Embryonic facial prominence (tissue), 1 donor: ENCODE data around the gene MAMLD1.
"Not testable (repeated sequence)": the region's sequence is repeated elsewhere in the genome, so short reads cannot be mapped to it uniquely, and the experiment has no call there.

ENCODE experiments used
- DNase-seq: peaks from one replicate; pipeline ENCODE4 v3.0.0-alpha.2; 2016; ENCODE audit errors: extremely low spot score

MAMLD1 gene, protein sequence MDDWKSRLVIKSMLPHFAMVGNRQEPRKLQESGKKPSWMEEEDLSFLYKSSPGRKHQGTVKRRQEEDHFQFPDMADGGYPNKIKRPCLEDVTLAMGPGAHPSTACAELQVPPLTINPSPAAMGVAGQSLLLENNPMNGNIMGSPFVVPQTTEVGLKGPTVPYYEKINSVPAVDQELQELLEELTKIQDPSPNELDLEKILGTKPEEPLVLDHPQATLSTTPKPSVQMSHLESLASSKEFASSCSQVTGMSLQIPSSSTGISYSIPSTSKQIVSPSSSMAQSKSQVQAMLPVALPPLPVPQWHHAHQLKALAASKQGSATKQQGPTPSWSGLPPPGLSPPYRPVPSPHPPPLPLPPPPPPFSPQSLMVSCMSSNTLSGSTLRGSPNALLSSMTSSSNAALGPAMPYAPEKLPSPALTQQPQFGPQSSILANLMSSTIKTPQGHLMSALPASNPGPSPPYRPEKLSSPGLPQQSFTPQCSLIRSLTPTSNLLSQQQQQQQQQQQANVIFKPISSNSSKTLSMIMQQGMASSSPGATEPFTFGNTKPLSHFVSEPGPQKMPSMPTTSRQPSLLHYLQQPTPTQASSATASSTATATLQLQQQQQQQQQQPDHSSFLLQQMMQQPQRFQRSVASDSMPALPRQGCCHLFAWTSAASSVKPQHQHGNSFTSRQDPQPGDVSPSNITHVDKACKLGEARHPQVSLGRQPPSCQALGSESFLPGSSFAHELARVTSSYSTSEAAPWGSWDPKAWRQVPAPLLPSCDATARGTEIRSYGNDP

DNA sequence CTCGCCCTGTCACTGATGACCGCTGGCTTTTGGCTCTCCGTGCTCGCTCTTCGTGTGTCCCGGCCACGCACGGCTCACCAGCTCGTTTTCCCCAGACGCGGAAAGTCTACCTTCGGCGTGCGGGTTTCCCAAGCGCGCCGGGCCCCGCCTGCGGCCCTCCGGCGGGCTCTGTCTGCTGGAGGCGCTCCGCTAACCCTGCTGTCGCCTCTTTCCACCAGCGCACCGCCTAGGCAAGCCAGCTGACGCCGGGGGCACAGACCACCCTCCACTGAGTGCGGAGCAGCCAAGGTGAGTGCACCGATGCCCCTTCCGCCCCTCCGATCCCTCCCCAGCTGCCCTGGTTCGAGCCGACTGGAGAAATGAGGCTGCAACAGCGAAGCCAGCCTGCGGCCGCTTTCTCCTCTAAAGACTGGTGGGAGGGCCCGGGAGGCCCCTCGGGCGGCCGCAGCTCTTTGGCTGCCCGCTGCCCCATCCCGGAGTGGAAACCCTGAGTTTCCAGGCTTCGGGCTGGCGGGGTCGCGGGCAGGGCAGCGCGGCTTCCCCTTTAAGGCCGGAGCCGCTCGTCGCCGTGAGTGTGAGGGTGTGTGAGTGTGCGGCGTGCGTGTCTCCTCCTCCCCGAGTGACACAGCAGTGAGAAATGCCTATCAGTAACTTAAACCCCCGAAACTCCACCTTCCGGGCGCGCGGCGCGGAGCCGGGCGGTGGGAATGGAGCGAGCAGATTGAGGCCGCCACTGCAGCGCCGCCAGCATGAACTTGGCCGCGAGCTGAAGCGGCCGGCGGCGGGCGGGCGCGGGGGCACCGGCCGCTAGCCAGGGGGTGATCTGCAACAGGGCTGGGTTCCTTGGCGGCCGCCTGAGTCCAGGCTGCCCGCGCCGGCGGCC is at the start of gene MAMLD1:
Gene MAMLD1, plus strand, starts transcription at position 719 of the 883 bp plus-strand sequence. CDS start 82,200 bp downstream, outside the sequence.
- no peak for DNase-seq

DNA sequence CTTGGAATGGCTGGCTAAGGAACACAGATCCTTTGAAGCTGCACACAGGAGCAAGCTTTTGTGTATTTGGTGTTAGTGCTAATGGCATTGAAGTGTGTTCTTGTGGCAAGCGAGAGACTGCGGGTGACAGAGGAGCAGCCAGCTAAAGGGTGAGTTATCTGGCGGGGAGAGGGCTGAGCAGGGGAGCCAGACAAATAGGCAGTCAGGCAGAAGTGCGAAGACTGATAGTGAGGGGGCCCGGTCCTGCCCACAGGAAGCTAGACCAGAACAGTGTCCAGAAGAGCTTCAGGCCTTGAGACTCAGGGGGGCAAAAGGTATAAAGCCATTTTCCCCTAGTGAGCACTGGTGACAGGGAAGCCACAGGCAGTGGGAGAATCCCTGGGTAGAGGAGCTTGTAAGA is 49.6 kb upstream of the MAMLD1 start:
- DNase-seq = no peak

DNA sequence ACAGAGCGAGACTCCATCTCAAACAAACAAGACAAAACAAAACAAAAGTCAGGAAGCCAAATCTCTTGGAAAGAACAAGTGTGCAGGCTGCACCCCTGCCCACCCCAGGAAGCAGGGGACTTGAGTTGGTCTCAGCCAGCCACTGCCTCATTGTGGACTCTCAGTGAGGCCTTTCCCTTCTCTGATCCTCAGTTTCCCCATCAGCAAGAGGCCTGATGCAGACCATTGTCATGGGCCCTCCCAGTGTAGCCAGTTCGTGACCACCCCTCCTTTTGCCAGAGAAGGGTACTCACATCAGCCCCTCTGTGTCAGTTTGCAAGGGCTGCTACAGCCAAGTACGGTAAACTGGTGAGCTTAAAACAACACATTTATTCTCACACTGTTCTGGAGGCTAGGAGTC is 48.9 kb upstream of the MAMLD1 start:
- DNase-seq = no peak

DNA sequence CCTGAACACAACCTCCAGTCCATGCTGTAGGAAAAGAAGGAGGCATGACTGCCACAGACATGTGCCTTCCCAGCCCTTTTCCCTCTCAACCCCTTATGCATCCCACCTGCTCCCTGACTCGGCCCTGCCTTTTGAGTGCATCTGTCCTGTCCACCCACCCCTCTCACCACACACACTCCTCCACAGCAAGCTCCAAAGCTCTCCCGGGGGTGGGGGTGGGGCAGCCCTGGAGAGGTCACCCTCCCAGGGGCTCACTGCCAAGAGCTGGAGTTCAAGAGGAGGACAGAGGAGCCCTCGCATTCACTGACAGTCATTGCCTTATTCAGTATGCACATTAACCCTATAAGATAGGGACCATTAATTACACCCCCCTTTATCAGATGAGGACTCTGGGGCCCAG is 46.6 kb upstream of the MAMLD1 start:
- no peak for DNase-seq

DNA sequence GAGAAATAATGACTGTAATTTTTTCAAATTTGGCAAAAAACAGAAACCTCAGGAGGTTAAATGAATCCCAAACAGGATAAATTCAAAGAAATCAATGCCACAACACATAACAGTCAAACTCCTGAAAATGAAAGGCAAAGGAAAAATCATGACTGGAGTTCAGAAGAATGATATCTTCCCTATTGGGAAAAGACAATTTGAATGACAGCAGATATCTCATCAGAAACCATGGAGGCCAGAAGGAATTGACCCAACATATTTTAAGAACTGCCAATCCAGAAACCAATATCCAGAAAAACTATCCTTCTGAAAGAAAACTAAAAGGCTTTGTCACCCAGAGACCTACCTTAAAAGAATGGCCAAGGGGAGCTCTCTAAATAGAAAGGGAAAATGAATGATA is 40.1 kb upstream of the MAMLD1 start:
- DNase-seq = no peak

DNA sequence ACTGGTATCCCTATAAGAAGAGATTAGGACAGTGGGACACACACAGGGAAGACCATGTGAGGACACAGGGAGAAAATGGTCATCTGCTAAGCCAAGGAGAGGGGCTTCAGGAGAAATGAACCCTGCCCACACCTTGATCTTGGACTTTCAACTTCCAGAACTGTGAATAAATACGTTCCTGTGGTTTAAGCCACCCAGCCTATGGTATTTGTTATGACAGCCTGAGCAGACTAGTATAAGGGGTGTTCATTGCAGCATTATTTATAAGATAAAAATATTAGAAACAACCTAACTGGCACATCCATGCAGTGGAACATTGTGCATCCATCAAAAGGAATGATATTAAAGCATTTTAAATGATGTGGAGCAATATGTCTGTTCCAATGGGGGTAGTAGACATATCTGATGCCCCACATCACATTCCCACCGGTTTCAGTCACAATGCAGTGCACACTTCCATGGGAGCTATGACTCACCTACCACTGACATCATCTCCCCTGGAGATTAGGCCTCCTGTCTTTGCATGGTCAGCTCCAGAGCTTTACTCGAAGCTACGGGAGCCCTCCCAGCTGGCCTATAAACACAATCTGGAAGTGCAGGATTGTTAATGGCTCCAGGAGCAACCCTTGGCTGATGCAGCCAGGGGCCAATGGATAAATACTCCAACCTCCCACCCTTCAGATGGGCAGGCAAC is 38.9 kb upstream of the MAMLD1 start:
- no peak for DNase-seq

DNA sequence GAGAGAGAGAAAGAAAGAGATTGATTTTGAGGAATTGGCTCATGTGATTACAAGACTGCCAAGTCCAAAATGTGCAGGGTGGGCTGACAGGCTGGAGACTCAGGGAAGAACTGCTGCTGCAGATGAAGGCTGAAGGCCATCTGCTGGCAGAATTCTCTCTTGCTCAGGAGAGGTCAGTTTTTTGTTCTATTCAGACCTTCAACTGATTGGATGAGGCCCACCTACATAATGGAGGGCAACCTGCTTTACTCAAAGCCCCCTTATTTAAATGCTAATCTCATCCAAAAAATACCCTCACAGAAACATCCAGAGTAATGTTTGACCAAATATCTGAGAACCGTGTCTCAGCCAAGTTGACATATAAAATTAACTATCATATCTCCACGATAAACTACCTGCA is 38.2 kb upstream of the MAMLD1 start:
- DNase-seq = no peak

DNA sequence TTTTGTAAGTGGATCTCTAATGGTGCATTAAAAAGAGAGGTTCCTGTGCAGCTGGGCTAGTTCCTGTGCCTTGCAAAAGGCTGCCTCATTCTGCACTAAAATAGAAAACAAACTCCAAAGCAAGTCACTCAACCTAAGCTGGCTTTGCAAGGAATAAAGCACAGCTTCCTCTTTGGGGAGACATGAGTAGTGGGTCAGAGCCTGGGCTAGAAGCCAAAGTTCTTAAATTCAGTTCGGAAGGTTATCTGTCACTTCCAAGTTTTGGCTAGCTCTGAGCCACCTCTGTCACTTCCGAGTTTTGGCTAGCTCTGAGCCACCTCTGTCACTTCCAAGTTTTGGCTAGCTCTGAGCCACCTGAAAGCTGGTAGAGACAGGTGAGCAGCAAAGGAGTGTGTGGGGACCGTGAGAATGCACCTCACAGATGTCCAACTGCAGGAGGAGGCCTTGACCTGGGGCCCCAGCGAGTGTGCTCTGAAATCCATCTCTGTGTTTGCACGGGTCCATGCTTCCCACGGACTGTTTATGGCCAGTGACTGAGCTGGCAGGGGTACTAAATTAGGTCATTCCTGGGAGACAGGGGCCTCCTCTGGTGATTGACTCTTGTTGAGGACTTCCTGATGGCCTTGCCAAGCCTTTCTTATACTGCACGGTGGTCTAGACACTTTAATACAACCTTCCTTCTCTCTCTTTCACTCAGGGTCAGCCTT is 36.4 kb upstream of the MAMLD1 start:
- no peak for DNase-seq

DNA sequence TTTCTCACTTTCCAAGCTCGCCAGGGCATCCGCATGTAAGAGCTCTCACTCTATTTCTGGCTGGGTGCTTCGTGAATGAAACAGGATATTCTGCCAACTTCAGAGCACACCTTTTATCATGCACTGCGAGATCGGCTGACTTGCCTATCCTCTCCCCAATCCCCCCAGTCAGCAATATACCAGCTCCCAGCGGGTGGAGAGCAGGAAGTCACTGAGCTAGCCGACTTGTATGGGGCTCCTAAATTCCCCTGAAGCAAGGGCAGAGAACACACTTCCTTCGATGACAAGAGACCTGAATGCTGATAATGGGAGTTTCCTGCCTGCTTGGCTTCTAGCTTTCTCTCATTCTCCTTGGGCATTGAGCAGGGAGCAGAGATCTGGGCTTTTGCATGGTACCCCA is 33.8 kb upstream of the MAMLD1 start:
- DNase-seq = no peak

DNA sequence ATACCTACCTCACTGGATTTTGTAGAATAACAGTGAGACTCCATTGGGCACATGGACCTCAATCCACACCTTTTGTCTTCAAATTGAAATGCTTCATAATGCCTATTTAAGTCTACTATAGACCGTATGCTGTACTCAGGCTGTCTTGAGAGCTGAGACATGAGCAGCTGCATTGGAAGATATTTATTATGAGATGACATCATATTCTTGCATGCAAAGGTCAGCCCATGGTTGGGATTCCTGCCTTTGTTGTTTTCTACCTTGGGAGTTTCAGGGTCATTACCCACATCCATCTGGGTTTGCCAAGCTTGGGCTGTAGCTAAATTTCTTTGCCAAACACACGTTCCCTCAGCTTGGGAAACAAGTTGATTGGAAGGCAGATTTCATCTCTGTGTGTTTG is 33.2 kb upstream of the MAMLD1 start:
- DNase-seq = no peak

DNA sequence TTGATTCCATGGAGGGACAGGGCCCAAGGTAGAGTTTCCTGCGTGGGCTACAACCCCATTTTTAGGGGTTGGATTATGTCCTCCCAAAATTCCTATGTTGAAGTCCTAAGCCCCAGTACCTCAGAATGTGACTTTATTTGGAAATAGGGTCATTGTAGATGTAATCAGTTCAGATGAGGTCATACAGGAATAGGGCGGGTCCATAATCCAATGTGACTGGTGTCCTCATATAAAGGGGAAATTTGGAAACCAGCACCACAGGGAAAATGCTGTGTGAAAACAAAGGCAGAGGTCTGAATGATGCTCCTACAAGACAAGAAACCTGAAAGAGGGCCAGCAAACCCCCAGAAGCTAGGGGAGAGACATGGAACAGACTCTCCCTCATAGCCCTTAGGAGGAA is 31.1 kb upstream of the MAMLD1 start:
- DNase-seq = no peak

DNA sequence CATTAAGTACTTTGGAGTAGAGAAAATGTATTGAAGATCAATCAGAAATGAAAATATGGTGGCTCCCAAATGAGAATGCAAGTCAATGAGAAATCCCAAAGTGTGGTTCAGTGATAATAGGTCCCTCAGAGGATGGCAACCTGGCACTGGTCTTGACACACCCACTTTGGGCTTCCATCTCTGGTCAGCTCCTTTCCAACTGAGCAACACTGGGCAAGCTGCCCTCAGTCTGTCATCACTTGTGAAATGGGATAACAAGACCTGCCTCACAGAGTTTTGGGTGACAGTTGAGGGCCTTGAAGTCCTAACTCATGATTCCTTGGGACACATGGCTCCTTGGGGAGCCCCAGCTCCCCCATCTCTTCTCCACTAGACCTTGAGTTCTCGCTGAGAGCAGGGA is 29.0 kb upstream of the MAMLD1 start:
- DNase-seq = no peak

DNA sequence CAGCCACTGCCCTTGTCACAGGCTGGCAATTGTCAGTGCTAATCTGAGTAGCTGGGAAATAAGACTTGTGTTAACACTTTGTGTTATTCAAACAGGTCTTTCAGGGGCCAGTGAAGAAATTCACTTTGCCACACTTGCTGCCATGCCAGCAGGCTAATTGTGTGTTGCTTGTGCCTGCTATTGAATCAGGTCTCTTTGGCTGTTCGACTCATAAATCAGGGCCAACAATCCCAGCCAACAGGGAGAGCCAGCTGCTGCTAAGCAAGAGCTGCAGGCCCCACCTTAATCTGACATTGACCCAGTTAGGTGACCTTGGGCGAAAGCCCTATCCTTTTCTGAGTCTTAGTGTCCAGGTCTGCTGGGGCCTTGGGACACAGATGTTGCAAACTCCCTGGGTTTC is 28.1 kb upstream of the MAMLD1 start:
- no peak for DNase-seq

DNA sequence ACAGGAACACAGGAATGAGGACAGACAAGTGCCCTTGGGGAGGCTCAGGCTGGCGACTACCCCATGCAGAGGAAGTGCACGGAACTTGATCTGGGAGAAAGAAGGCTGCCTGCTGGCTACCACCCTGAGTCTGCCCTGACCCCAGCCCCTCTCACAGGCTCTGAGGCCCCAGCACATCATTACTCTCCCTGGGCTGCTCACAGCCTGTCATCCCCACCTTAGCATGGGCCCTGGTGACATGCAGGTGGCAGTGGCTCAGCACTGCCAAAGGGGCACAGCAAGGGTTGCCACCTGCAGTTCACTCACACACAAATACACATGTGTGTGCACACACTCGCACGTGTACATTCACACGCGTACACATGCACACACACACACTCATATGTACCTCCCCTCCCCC is 26.1 kb upstream of the MAMLD1 start:
- no peak for DNase-seq

DNA sequence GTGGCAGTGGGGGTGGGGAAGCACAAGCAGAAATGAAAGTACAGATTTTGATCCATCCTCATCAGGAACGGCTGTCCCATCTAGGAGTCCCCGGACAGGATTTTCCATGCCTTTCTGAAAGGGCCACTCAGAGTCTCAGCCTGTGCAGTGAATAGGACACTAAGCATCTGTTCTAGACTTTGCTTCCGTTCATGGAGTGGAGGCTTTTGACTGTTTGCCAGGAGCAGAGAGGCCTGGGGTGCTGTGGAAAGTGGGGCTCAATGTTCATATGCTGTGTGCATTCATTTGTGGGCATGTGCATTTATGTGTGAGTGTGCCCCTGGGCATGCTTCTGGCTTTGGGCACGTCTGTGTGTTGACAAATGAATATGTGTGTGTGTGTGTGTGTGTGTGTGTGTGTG is 25.6 kb upstream of the MAMLD1 start:
- no peak for DNase-seq

DNA sequence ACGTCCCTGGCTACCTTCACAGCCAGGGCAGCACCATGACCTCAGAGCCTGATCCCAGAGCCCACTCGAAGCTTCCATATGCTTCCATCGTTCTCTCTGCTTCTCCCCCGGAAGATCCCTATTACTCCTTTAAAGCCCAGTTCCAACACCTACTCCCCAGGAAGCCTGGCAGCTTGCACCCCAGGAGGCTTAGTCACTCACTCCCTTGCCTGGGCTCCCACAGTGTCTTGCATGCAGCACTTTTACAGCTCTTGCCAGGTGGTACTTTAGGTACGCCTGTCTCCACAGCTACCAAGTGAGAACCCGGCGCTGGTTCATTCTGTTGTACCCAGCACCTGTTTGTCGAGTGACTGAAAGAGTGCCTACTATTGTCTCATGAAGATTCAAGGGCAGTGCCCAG is 24.5 kb upstream of the MAMLD1 start:
- no peak for DNase-seq

DNA sequence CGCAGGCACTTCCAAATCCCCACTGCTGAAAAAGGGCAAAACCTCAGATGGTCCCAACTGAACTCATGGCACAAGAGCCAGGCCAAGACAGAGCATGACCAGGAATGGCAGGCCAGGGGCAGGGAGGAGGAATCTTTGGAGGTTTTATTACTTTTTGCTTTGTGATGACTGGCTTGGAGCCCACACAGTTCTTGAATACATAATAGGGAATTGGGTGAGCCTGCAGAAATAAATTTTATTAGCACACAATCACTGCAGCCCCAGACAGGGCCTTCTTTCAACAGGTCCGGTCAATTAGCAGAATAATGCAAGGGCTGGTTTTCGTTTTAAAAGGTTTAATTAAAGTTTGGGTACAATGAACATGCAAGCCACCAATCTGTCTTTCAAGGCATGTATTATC is 23.4 kb upstream of the MAMLD1 start:
- DNase-seq = no peak

DNA sequence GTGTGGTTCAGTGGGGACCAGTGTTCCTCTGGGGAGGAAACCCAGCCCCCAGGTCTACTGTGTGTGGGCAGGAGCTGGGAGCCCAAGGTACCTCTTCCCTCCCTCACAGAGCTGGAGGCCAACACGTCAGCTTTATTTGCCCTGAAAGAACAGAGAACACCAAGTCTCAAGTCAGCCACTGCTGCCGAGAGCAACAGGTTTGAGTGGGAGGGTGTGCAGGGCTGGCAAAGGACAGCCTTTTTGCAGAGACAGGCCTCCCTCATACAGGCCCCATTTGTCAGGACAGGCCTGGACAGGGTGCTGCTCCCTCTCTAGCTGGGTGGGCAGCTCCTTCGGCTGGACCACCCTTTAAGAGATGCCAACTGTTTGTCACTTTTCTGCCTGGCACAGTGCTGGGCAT is 22.8 kb upstream of the MAMLD1 start:
- not testable (repeated sequence) for DNase-seq

DNA sequence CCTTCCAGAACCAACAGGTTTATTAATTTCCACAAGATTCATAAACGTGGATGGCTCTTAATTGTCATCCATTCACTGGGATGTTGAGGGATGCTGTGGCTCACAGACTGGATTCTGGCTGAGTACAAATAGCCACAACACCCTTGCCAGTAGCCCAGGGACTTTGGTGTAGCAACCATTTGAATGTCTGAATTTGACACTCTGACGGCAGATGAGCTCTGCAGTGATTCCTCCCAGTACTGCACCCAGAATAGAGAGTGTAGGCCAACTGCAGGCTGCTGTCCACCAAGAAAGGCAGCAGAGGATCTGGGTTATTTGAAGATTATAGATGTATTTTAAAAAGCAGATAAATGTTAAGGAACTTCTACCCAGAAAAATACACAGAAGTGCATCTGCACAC is 15.6 kb upstream of the MAMLD1 start:
- DNase-seq = no peak

DNA sequence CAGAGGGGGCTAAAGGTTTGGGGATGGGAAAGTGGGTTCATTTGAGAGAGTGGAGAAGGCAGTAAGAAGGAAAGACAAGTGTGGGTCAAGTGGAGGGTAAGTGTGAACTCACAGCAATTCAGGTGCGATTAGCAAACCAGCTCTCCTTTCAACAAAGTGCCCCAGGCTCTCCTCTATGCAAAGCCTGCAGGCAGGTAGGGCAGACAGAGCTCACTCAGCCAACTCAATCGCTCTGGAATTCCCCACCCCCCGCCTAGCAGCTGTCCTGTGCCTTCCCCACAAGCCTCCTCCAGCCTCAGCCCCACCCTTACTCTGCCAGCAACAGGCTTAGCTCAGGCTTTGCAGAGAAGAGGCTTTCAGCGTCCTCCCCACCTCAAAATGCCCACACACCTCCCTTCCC is 14.8 kb upstream of the MAMLD1 start:
- DNase-seq = no peak

DNA sequence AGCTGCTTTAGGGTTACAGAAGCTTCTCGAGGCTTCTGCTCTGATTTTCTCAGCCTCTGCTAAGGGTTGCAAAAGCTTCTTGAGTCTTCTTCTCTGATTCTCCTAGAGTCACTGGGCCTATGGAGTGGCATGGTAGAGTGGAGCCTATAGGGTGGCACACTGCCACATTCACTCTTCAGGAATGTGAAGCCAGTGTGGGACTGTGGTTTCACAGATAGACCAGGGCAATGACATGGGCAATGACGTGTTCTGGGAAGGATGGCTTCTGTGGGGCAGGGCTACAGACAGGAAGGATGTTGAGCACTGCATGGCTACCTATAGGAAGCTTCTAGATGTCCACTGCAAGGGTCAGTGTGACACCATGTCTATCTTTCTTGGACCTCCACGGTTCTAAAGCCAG is 11.0 kb upstream of the MAMLD1 start:
- no peak for DNase-seq
